Suprapubic skin (tissue), 4 donors: Measurements from ENCODE around the gene NLRX1. TPM values are rescaled to one million over a fixed set of nuclear protein-coding genes. Genes with fewer than 3 reads are reported as not detected.

Experiments
- DNase-seq, 2 donors: peaks; one replicate each; pipeline ENCODE4 v3.0.0-alpha.2; 2019; ENCODE audit warnings: low spot score in 2 of 2
- H3K27ac ChIP-seq: fragments of 200-600 bp; sonication (generic); one replicate; pipeline ENCODE4 v1.5.1; 2019
- H3K27me3 ChIP-seq: fragments of 200-600 bp; sonication (generic); one replicate; pipeline ENCODE4 v1.5.1; 2019
- H3K36me3 ChIP-seq: fragments of 200-600 bp; sonication (generic); one replicate; pipeline ENCODE4 v1.5.1; 2019
- H3K4me1 ChIP-seq: fragments of 200-600 bp; sonication (generic); one replicate; pipeline ENCODE4 v1.5.1; 2019
- H3K4me3 ChIP-seq: fragments of 200-600 bp; sonication (generic); one replicate; pipeline ENCODE4 v1.5.1; 2019; ENCODE audit warnings: mild to moderate bottlenecking
- H3K9me3 ChIP-seq: fragments of 200-600 bp; sonication (generic); one replicate; pipeline ENCODE4 v1.5.1; 2019
- EP300 ChIP-seq: sonication (generic); formaldehyde crosslinking; IDR thresholded peaks from one replicate; pipeline ENCODE4 v1.6.1; 2017; ENCODE audit warnings: antibody characterized with exemption
- POLR2A ChIP-seq, 2 donors: fragments of 450-650 bp; IDR thresholded peaks; one replicate each; pipeline ENCODE4 v1.6.1; 2017; ENCODE audit warnings: antibody characterized with exemption in 2 of 2, mild to moderate bottlenecking in 2 of 2, moderate library complexity in 2 of 2
- POLR2AphosphoS5 ChIP-seq, 3 donors: sonication (generic); formaldehyde crosslinking; IDR thresholded peaks; one replicate each; pipeline ENCODE4 v1.6.1; 2017; ENCODE audit warnings: antibody characterized with exemption in 3 of 3
- WGBS: methylation state at CpG from one replicate; pipeline ENCODE4 v1.1.5; 2018; 5-methylcytosine and 5-hydroxymethylcytosine counted together
- total RNA-seq, 4 donors: library from RNA; depleted of rRNA; stranded (reverse); fragments of >200 nt; gene quantifications; one replicate each; pipeline ENCODE4 v1.1.0, GENCODE V29; 2016
- TF ChIP-seq, protein P1 (sequence below), 2 donors: fragments of 200-600 bp in 1 of 2; fragments of 450-650 bp in 1 of 2; sonication (generic) in 1 of 2; IDR thresholded peaks; one replicate each; pipeline ENCODE4 v1.5.1; 2016 to 2019; ENCODE audit warnings: antibody characterized with exemption in 2 of 2, mild to moderate bottlenecking in 1 of 2, moderate library complexity in 1 of 2

The NLRX1 gene
- total RNA-seq, 4 donors from 2014 or later, result 20.7 to 31.5 (median 30.4) TPM

DNA sequence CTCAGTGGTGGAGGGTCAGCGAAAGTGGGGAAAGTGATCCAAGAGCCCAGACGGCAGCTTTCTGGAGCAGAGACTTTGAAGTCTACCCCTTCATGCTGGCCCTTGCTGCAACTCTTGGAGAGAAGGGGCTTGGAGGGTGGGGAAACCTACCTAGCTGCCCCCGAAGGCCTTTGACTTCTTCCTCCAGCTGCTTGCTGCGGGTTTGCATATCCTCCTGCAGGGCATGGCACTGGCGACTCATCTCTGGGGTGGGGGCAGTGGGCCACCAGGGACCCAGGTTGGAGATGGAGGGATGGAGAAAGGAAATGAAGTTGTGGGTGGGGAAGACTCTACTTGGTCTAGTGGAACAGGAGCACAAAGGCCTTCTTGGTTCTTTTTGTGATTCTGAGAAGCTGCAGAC is 24.5 kb downstream of the NLRX1 start:
- no peaks in the 10 kb centered on the region for H3K27me3 ChIP-seq
- H3K27ac ChIP-seq, result no peak overlapping the region
- peaks cover 6% of the 10 kb centered on the region for H3K4me1 ChIP-seq
- H3K9me3 ChIP-seq, result no peaks in the 10 kb centered on the region
- no peak overlapping the region for H3K4me3 ChIP-seq
- no peaks in the 10 kb centered on the region for H3K36me3 ChIP-seq
- WGBS, result 90% methylated on average over 5 of the region's 5 CpGs
- TF ChIP-seq, protein P1, sequence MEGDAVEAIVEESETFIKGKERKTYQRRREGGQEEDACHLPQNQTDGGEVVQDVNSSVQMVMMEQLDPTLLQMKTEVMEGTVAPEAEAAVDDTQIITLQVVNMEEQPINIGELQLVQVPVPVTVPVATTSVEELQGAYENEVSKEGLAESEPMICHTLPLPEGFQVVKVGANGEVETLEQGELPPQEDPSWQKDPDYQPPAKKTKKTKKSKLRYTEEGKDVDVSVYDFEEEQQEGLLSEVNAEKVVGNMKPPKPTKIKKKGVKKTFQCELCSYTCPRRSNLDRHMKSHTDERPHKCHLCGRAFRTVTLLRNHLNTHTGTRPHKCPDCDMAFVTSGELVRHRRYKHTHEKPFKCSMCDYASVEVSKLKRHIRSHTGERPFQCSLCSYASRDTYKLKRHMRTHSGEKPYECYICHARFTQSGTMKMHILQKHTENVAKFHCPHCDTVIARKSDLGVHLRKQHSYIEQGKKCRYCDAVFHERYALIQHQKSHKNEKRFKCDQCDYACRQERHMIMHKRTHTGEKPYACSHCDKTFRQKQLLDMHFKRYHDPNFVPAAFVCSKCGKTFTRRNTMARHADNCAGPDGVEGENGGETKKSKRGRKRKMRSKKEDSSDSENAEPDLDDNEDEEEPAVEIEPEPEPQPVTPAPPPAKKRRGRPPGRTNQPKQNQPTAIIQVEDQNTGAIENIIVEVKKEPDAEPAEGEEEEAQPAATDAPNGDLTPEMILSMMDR (IDR thresholded peaks at IDR 0.05), result no peak
- TF ChIP-seq POLR2A (IDR thresholded peaks at IDR 0.05), result no peak
- TF ChIP-seq POLR2AphosphoS5 (IDR thresholded peaks at IDR 0.05), result no peak
- TF ChIP-seq EP300, result no peak
- no peak for DNase-seq

- TF ChIP-seq POLR2A (IDR thresholded peaks at IDR 0.05) (no peak), EP300 (no peak), POLR2AphosphoS5 (IDR thresholded peaks at IDR 0.05) (no peak)
- TF ChIP-seq, protein P1 (IDR thresholded peaks at IDR 0.05), result no peak
Measured at GRCh38 chr11:119193626-119194025, 25.1 kb downstream of the NLRX1 start.

DNA sequence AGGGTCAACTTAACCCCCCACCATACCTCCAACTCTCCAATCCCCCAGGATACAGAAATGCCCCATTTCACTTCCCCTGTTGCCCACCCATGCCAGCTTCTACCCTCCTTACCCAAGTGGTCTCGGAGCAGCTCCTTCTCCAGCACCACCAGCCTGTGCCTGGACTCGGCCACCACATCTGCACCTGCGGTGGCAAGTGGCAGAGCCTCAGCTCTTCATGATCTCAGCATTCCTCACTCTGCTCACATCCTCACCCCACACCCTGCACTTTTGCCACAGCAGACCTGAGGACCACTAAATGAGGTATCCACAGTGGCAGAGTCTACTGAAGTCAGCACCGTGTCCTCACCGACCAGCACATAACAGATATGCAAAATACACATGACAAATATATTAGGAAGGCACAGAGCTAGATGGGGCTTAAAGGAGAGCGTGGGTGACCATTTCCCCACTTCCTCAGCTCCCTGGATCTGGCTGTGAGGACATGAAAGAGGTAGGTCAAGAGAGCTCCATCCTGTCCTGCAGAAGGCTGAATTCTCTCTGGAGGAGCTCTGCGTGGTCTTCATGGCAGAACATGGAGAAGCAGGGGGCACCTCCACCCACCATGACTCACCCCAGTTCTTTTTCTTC is 26.4 kb downstream of the NLRX1 start:
- no peak for DNase-seq
- H3K27me3 ChIP-seq, result no peaks in the 10 kb centered on the region
- peaks cover 6% of the 10 kb centered on the region for H3K4me1 ChIP-seq
- H3K36me3 ChIP-seq, result no peaks in the 10 kb centered on the region
- H3K9me3 ChIP-seq, result no peaks in the 10 kb centered on the region
- H3K27ac ChIP-seq, result no peak overlapping the region
- H3K4me3 ChIP-seq, result no peak overlapping the region
- 81% methylated on average over 7 of the region's 7 CpGs for WGBS
- TF ChIP-seq POLR2AphosphoS5 (IDR thresholded peaks at IDR 0.05) (no peak), EP300 (no peak), POLR2A (IDR thresholded peaks at IDR 0.05) (no peak)
- TF ChIP-seq, protein P1 (IDR thresholded peaks at IDR 0.05), result no peak

More at GRCh38 chr11:119193626-119194025, 25.1 kb downstream of the NLRX1 start:
- no peaks in the 10 kb centered on the region for H3K27me3 ChIP-seq
- peaks cover 6% of the 10 kb centered on the region for H3K4me1 ChIP-seq
- no peaks in the 10 kb centered on the region for H3K9me3 ChIP-seq
- 86% methylated on average over 10 of the region's 10 CpGs for WGBS
- H3K36me3 ChIP-seq, result no peaks in the 10 kb centered on the region
- no peak overlapping the region for H3K27ac ChIP-seq
- DNase-seq, result no peak
- H3K4me3 ChIP-seq, result no peak overlapping the region

DNA sequence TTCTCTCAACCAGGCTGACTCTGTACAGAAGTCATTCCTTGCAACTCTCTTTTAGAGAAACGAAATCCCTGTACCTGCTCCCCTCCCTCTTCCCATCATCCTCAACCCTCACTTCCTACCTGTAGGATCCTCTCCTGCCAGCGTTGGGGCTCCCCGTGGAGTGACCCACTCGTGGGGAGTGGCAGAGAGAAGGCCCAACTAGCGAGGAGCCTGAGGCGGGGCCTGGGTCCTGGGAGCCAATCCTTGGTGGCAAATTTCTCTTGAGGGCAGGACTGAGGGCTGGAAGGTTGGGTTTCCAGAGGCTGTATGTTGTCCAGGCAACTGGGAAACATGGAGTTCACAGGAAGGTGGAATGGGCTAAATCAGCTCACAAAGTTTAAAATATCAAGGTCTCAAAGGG is 27.2 kb downstream of the NLRX1 start:
- peaks cover 6% of the 10 kb centered on the region for H3K4me1 ChIP-seq
- no peak overlapping the region for H3K4me3 ChIP-seq
- no peak overlapping the region for H3K27ac ChIP-seq
- H3K36me3 ChIP-seq, result no peaks in the 10 kb centered on the region
- H3K9me3 ChIP-seq, result no peaks in the 10 kb centered on the region
- 36% methylated on average over 6 of the region's 6 CpGs for WGBS
- H3K27me3 ChIP-seq, result no peaks in the 10 kb centered on the region
- TF ChIP-seq EP300, result no peak
- TF ChIP-seq POLR2AphosphoS5 (IDR thresholded peaks at IDR 0.05), result no peak
- no peak for TF ChIP-seq POLR2A (IDR thresholded peaks at IDR 0.05)
- TF ChIP-seq, protein P1 (IDR thresholded peaks at IDR 0.05), result no peak
- no peak for DNase-seq

GRCh38 chr11:119196833-119197483 is 28.4 kb downstream of the NLRX1 start:
- Histone ChIP-seq H3K27ac (no peak overlapping the region), H3K27me3 (no peaks in the 10 kb centered on the region), H3K36me3 (no peaks in the 10 kb centered on the region), H3K9me3 (no peaks in the 10 kb centered on the region), H3K4me3 (no peak overlapping the region), H3K4me1 (peaks cover 6% of the 10 kb centered on the region)
- 40% methylated on average over 5 of the region's 5 CpGs for WGBS
- TF ChIP-seq, protein P1 (IDR thresholded peaks at IDR 0.05), result peak; percentile 69
- TF ChIP-seq EP300, result no peak
- DNase-seq, result no peak
